ENCODE measurements around the gene XKRX. TPM values are rescaled to one million over a fixed set of nuclear protein-coding genes. Genes with fewer than 3 reads are reported as not detected.

Gene XKRX
- polyA plus RNA-seq, 2 of the 4 experiments (the other 2 are of a cell fraction) = 0.13 to 0.50 TPM

DNA sequence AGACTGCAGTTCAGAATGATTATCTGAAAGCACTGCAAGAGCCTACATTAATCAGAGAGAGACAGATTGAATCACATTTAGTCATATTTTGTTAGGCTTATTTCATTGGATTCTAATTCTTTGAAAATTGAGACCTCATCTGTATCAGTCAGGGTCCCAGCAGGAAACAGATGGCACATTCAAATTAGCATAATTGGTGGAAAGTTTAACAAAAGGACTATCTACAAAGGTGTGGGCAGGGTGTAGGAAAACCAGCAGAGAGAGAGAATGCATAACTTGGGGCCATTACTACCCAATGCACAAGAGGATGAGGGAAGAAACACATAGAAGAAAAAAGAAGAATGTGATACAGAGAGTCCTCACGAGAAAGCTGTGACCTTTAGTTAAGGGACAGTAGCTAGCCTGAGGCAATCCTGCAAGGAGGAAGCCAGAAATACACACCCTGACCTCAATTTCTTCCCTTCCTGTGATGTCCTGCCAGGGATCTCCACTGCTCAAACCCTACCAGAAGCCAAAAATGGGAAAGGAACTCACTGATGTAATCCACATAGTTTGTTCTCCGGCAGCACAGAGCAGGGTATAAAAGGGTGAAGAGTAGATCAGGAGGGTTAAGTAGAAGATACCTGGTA is 17.7 kb upstream of the XKRX start:
- POLR2A ChIA-PET = no interaction called here

DNA sequence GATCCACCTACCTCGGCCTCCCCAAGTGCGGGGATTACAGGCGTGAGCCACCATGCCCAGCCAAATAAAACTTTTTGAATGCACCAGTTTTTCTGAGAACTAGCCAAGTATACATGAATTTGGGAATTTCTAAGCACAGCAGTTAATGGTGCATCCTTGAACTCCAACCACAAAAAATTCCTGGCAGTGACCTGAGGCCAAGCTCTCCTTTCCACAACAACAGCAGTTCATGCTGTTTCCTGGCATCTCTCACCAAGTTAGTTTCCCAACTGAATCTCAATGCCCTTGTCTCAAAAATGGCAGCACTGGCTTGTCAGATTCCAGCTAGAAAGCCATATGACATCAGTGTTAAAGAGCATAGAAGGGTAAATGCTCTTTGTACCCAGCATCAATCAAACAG is 15.9 kb upstream of the XKRX start:
- H3K27ac ChIP-seq = no peak overlapping the region
- peak; percentile 88 for FAIRE-seq
- CTCF ChIA-PET = no interaction called here

More for the DNA sequence above, 17.7 kb upstream of the XKRX start:
- no peak overlapping the region for H3K4me2 ChIP-seq
- TF ChIP-seq POLR2A (IDR thresholded peaks at IDR 0.05; ENCODE audit: low read length) (no peak), KDM1A (IDR thresholded peaks at IDR 0.05; ENCODE audit: low read depth) (no peak), BHLHE40 (IDR thresholded peaks at IDR 0.05; ENCODE audit: low read depth, low read length) (no peak), EHF (CRISPR knock-in tag; IDR thresholded peaks at IDR 0.05) (no peak), CEBPB (IDR thresholded peaks at IDR 0.05) (no peak), JUNB (IDR thresholded peaks at IDR 0.05) (no peak), RFX5 (IDR thresholded peaks at IDR 0.05) (no peak), NR3C1 (IDR thresholded peaks at IDR 0.05) (no peak), HEYL (CRISPR knock-in tag; IDR thresholded peaks at IDR 0.05) (no peak), JUN (IDR thresholded peaks at IDR 0.05) (no peak), RCOR1 (IDR thresholded peaks at IDR 0.05; ENCODE audit: low read depth, low read length) (no peak)
- TF ChIP-seq, protein P1, sequence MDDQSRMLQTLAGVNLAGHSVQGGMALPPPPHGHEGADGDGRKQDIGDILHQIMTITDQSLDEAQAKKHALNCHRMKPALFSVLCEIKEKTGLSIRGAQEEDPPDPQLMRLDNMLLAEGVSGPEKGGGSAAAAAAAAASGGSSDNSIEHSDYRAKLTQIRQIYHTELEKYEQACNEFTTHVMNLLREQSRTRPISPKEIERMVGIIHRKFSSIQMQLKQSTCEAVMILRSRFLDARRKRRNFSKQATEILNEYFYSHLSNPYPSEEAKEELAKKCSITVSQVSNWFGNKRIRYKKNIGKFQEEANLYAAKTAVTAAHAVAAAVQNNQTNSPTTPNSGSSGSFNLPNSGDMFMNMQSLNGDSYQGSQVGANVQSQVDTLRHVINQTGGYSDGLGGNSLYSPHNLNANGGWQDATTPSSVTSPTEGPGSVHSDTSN (IDR thresholded peaks at IDR 0.05) = no peak
- TF ChIP-seq, protein P2, sequence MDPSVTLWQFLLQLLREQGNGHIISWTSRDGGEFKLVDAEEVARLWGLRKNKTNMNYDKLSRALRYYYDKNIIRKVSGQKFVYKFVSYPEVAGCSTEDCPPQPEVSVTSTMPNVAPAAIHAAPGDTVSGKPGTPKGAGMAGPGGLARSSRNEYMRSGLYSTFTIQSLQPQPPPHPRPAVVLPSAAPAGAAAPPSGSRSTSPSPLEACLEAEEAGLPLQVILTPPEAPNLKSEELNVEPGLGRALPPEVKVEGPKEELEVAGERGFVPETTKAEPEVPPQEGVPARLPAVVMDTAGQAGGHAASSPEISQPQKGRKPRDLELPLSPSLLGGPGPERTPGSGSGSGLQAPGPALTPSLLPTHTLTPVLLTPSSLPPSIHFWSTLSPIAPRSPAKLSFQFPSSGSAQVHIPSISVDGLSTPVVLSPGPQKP (IDR thresholded peaks at IDR 0.05; ENCODE audit: low read depth, low read length) = no peak
- TF ChIP-seq, protein P3, sequence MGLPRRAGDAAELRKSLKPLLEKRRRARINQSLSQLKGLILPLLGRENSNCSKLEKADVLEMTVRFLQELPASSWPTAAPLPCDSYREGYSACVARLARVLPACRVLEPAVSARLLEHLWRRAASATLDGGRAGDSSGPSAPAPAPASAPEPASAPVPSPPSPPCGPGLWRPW (IDR thresholded peaks at IDR 0.05) = no peak
- no peaks in the 10 kb centered on the region for H3K9me3 ChIP-seq
- no peak overlapping the region for H3K4me3 ChIP-seq
- FAIRE-seq = no peak
- WGBS (ENCODE audit: missing lambda C conversion rate) = 19% methylated on average over 2 of the region's 2 CpGs
- ATAC-seq = no peak
- H3K27ac ChIP-seq = no peak overlapping the region
- CTCF ChIA-PET = no interaction called here
- DNase-seq (ENCODE audit: low read depth in 1 of 2, low spot score in 1 of 2) = no peak
- no peaks in the 10 kb centered on the region for H3K4me1 ChIP-seq

More for the DNA sequence above, 15.9 kb upstream of the XKRX start:
- H3K4me2 ChIP-seq = no peak overlapping the region
- TF ChIP-seq CBX8 (IDR thresholded peaks at IDR 0.05) (no peak), SMC3 (IDR thresholded peaks at IDR 0.05) (no peak), ZFP36 (IDR thresholded peaks at IDR 0.05; ENCODE audit: borderline replicate concordance, partially characterized antibody) (no peak), SREBF2 (IDR thresholded peaks at IDR 0.05) (no peak), NR3C1 (IDR thresholded peaks at IDR 0.05) (no peak), EP300 (IDR thresholded peaks at IDR 0.05) (no peak), ESRRA (IDR thresholded peaks at IDR 0.05; ENCODE audit: borderline replicate concordance, low read length) (no peak), TFCP2L1 (CRISPR knock-in tag; IDR thresholded peaks at IDR 0.05) (no peak), KDM5A (IDR thresholded peaks at IDR 0.05) (no peak), RNF2 (IDR thresholded peaks at IDR 0.05; ENCODE audit: borderline replicate concordance, low read depth) (no peak), GATA3 (IDR thresholded peaks at IDR 0.05; ENCODE audit: borderline replicate concordance) (no peak), POLR2AphosphoS2 (conservative IDR thresholded peaks at IDR 0.05; ENCODE audit: low read length) (no peak)
- TF ChIP-seq, protein P4, sequence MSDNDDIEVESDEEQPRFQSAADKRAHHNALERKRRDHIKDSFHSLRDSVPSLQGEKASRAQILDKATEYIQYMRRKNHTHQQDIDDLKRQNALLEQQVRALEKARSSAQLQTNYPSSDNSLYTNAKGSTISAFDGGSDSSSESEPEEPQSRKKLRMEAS (IDR thresholded peaks at IDR 0.05) = no peak
- TF ChIP-seq, protein P3 (IDR thresholded peaks at IDR 0.05) = no peak
- TF ChIP-seq, protein P5, sequence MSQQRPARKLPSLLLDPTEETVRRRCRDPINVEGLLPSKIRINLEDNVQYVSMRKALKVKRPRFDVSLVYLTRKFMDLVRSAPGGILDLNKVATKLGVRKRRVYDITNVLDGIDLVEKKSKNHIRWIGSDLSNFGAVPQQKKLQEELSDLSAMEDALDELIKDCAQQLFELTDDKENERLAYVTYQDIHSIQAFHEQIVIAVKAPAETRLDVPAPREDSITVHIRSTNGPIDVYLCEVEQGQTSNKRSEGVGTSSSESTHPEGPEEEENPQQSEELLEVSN (IDR thresholded peaks at IDR 0.05; ENCODE audit: borderline replicate concordance, low read depth) = no peak
- TF ChIP-seq, protein P6, sequence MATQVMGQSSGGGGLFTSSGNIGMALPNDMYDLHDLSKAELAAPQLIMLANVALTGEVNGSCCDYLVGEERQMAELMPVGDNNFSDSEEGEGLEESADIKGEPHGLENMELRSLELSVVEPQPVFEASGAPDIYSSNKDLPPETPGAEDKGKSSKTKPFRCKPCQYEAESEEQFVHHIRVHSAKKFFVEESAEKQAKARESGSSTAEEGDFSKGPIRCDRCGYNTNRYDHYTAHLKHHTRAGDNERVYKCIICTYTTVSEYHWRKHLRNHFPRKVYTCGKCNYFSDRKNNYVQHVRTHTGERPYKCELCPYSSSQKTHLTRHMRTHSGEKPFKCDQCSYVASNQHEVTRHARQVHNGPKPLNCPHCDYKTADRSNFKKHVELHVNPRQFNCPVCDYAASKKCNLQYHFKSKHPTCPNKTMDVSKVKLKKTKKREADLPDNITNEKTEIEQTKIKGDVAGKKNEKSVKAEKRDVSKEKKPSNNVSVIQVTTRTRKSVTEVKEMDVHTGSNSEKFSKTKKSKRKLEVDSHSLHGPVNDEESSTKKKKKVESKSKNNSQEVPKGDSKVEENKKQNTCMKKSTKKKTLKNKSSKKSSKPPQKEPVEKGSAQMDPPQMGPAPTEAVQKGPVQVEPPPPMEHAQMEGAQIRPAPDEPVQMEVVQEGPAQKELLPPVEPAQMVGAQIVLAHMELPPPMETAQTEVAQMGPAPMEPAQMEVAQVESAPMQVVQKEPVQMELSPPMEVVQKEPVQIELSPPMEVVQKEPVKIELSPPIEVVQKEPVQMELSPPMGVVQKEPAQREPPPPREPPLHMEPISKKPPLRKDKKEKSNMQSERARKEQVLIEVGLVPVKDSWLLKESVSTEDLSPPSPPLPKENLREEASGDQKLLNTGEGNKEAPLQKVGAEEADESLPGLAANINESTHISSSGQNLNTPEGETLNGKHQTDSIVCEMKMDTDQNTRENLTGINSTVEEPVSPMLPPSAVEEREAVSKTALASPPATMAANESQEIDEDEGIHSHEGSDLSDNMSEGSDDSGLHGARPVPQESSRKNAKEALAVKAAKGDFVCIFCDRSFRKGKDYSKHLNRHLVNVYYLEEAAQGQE (IDR thresholded peaks at IDR 0.05) = no peak
- no peak for ATAC-seq
- H3K4me1 ChIP-seq = no peaks in the 10 kb centered on the region
- POLR2A ChIA-PET = no interaction called here
- no peak overlapping the region for H3K4me3 ChIP-seq
- DNase-seq (ENCODE audit: low read depth in 1 of 2, low spot score in 1 of 2) = no peak
- WGBS (ENCODE audit: missing lambda C conversion rate) = 97% methylated on average over 3 of the region's 3 CpGs
- no peaks in the 10 kb centered on the region for H3K9me3 ChIP-seq

All from A549 (cell line).